Measurements from ENCODE around the gene ESAM. TPM values are rescaled to one million over a fixed set of nuclear protein-coding genes. Genes with fewer than 3 reads are reported as not detected.

The ESAM gene
- total RNA-seq, 1 experiment from 2014 or later = 0.92 TPM

GRCh38 chr11:124783002-124783401, 20.9 kb upstream of the ESAM start:
- Histone ChIP-seq H2BK15ac (ENCODE audit: low read depth, low read length) (no peak overlapping the region), H2BK5ac (ENCODE audit: insufficient read length, low read length) (no peak overlapping the region), H3K79me2 (ENCODE audit: insufficient read depth, low read length) (peaks cover 5% of the 10 kb centered on the region; the same call in 1 of the 2 replicates), H3K4me1 (ENCODE audit: insufficient read depth, low read length) (no peaks in the 10 kb centered on the region), H3K18ac (ENCODE audit: insufficient read length, low read depth, low read length) (no peak overlapping the region), H3K4ac (ENCODE audit: low read depth, low read length) (no peak overlapping the region), H3K27me3 (ENCODE audit: insufficient read depth, low read length) (no peaks in the 10 kb centered on the region; the same call in 1 of the 2 replicates), H4K8ac (replicated peaks; ENCODE audit: insufficient read length, low read depth, low read length) (no peak overlapping the region), H2AFZ (ENCODE audit: low read length) (no peak overlapping the region), H2BK20ac (ENCODE audit: low read depth, low read length, poor library complexity, severe bottlenecking) (no peak overlapping the region), H4K5ac (ENCODE audit: insufficient read length, low read depth, low read length) (no peak overlapping the region), H3K9me3 (ENCODE audit: control insufficient read depth, low read depth, low read length) (no peaks in the 10 kb centered on the region), H3K27ac (ENCODE audit: insufficient read length, low read depth, low read length) (no peak overlapping the region), H3K79me1 (ENCODE audit: insufficient read depth, low read depth, low read length, poor library complexity, severe bottlenecking) (peaks cover 4% of the 10 kb centered on the region), H2BK120ac (ENCODE audit: low read depth, low read length, poor library complexity, severe bottlenecking) (no peak overlapping the region), H2BK12ac (ENCODE audit: insufficient read length, low read depth, low read length) (no peak overlapping the region), H4K20me1 (ENCODE audit: control insufficient read depth, insufficient read depth, insufficient read length) (no peaks in the 10 kb centered on the region), H3K23me2 (ENCODE audit: insufficient read length, low read depth, low read length, poor library complexity, severe bottlenecking) (no peaks in the 10 kb centered on the region), H3K9ac (ENCODE audit: extremely low read depth, insufficient read length, low read length) (no peak overlapping the region), H3K14ac (ENCODE audit: insufficient read depth, low read length) (no peak overlapping the region), H3K4me2 (ENCODE audit: insufficient read depth, insufficient read length, low read length) (no peak overlapping the region), H4K91ac (ENCODE audit: insufficient read length, low read depth, low read length) (no peak overlapping the region), H3K23ac (ENCODE audit: insufficient read length, low read depth, low read length) (no peak overlapping the region), H3T11ph (ENCODE audit: low read length) (no peak overlapping the region), H3K56ac (ENCODE audit: insufficient read length, low read depth, low read length) (no peak overlapping the region), H2AK5ac (ENCODE audit: insufficient read length, low read length) (no peak overlapping the region)
- WGBS (ENCODE audit: extremely low coverage, insufficient read length, low lambda C conversion rate) = no CpG with 5 or more reads among the region's 4 CpGs
- no peak for DNase-seq
- no peaks in the 10 kb centered on the region for H3K9me3 Mint-ChIP-seq
- peaks cover 0 to 2% (median 0%) of the 10 kb centered on the region in 3 experiments; a peak in 3 of 7 replicates for H3K36me3 Mint-ChIP-seq (ENCODE audit: insufficient read depth in 1 of 3, low read depth in 3 of 3)
- peaks cover 2 to 7% of the 10 kb centered on the region in 2 experiments; a peak in 2 of 4 replicates for H3K4me1 Mint-ChIP-seq
- no peak overlapping the region for H3K4me3 Mint-ChIP-seq
- peak overlapping the region in 1 of 3 experiments; percentile 18; a peak in 1 of 7 replicates for H3K27ac Mint-ChIP-seq
- no peaks in the 10 kb centered on the region for H3K27me3 Mint-ChIP-seq (ENCODE audit: low read depth)
- TF ChIP-seq CTCF (conservative IDR thresholded peaks at IDR 0.05) = no peak

Data from H9 (cell line).